Stimulated activated CD8-positive, alpha-beta memory T cell treated with anti-CD3 and anti-CD28 coated beads, Interleukin-2, amount 100 ng/mL, for 48 hours (primary cell): Measurements from ENCODE around the gene CEP162.
"Not testable (repeated sequence)": the region's sequence is repeated elsewhere in the genome, so short reads cannot be mapped to it uniquely, and the experiment has no call there.

Source experiments
- DNase-seq, 2 donors: peaks; one replicate each; pipeline ENCODE4 v3.0.0-alpha.2; 2020; ENCODE audit warnings: low read depth in 2 of 2

CEP162 gene

DNA sequence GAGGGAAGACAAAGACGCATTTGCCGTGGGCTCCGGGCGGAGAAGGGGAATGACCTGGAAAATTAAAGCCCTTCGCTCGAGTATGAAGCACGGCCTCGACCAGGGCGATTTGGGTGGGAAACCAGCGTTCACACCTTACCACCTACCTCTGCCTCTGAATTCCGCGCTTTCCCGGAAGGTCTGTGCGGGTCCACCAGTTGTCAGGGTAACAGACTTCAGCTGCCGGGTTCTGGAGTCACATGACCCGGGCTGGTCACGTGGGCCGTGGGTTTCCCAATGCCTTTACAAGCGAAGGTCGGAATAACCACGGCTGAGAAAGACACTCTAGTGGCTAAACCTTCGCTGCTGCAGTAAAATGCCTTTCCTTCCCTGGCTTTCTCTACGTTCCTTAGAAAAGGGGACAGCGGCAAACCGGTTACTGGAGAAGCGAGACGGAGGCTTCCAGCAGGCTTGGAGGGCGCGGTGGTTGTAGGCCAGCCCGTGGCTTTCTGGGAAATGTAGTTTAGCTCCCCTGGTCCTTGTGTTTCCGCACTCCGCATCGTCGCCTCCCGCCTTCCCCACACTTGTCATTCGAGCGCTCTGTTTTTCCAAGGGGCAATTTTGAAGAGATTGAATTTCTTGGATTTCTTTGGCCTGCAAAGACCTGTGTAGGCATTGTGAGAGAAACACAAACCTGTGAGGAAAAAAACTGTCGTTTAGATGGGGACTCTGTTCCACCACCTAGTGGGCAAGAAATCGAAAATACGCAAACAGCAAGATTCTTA is at the start of gene CEP162:
Gene CEP162, minus strand, starts transcription at position 210 of the 764 bp plus-strand sequence. CDS start 1,250 bp downstream, outside the sequence.
- peak; percentile 73 to 77 for DNase-seq

DNA sequence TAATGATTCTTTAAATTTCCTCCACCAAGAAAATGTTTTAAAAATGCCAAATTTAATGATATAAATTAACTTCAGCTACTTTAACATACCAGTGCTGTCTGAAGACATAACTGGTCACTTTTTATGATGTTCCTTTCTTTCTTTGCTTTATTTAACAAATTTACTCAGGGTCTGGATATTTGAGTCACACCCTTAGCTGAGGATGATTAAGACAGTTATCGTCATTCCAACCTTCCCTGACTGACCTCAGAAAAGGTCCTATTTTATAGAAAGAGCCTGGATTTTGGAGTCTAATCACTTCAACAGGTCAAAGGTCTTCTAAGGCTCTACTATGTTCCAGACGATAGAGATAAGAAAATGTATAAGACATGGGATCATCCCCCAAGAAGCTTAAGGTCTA is 47.4 kb upstream of the CEP162 start:
- no peak for DNase-seq

GRCh38 chr6:84273048-84273809 is 45.8 kb upstream of the CEP162 start:
- DNase-seq, result no peak

DNA sequence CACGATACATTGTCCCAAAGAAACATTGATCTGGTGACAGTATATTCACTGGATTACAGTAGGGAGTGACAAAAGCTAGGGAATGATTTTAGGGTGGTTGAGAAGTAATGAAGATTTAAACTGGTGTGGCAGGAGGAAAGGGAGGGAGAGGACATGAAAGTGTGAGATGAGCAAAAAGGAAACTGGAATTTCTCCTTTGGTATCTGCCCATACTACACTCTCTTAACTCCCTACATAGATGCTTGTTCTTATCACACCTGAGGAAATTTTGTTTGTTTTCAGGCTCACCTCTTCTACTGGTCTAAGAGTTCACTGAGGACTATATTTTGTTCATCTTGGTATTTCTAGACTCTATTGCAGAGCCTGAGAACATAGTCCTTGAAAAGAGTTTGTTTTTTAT is 44.9 kb upstream of the CEP162 start:
- DNase-seq, result no peak

GRCh38 chr6:84271061-84271716 is 43.7 kb upstream of the CEP162 start:
- DNase-seq, result no peak

DNA sequence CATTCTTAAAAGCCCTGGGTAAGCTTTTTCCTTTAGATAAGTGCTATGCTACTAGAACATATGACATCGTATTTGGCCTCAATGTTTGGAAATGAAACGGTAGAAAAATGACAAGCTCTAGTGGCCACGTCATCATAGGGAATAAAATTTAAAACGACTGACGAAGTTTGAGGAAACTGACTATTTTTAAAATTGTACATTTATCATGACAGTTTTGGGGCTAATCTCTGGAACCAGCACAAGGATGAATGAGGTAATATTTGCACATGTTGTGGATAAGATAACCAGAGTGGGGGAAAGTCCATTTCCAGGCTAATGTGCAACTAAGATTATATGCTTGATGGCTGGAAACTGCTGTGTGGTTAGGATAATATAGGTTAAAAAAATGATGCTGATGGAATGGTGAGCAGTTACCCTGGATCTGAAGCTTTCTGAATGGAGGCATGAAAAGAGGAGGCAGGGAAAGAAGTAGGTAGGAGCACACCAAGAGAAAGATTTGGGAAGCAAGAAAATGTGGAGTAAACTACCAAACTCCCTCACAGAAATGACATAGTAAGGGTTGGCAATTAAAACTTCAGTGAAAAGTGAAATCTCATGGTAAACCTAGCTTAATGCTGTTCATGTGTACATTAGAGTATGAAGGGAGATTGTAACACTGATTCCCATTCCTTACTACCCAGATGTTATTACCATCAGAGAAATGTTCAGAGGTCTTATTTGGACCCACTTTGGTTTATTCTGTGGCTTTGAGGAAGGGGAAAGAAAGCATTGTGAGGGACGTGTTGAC is 42.7 kb upstream of the CEP162 start:
- no peak for DNase-seq

DNA sequence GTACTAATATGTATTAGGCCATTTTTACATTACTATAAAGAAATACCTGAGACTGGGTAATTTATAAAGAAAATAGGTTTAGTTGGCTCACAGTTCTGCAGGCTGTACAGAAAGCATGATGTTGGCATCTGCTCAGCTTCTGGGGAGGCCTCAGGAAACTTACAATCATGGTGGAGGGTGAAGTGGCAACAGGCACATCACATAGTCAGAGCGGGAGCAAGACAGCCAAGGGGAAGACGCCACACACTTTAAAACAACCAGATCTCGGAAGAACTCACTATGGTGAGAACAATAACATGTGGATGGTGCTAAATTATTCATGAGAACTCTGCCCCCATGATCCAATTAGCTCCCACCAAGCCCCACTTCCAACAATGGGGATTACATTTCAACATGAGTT is 41.3 kb upstream of the CEP162 start:
- no peak for DNase-seq

DNA sequence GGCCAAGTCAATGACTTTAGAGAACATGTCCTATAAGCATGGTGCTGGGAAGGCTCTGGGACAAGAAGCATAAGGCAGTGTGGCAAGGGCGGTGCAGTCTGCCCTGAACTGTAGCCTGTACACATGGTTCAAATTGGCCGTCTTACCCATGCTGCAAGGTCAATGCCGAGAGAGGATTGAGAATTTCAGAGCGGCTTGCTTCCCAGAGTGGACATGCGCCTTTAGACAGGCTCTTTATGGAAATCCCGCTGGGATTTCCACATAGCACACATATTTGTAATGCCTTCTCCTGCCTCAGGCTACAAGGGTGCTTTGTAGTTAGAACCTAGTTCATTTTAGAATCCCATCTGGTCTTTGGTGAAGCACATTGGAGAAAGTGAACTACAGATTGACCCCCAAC is 36.1 kb upstream of the CEP162 start:
- DNase-seq, result no peak

GRCh38 chr6:84260926-84261325 is 33.5 kb upstream of the CEP162 start:
- no peak for DNase-seq

GRCh38 chr6:84260196-84260595 is 32.8 kb upstream of the CEP162 start:
- DNase-seq, result no peak

DNA sequence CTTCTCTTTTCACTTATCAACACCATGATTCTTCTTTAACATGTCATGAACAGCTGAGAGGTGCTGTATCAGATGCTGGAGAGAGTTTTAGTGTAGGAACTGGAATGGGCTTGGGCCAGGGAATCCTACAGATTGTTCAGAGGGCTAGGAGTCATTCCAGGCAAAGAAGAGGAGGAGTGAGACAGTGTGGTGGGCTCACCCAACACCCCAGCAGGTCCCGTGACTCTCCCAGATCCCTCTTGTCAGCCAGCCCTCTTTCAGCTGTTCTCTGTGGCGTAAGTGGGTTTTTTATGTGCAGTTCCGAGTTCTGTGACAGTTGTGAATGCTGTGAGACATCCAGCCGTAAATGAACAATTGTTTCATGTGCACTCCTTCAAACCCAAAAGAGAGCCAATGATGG is 31.4 kb upstream of the CEP162 start:
- no peak for DNase-seq

DNA sequence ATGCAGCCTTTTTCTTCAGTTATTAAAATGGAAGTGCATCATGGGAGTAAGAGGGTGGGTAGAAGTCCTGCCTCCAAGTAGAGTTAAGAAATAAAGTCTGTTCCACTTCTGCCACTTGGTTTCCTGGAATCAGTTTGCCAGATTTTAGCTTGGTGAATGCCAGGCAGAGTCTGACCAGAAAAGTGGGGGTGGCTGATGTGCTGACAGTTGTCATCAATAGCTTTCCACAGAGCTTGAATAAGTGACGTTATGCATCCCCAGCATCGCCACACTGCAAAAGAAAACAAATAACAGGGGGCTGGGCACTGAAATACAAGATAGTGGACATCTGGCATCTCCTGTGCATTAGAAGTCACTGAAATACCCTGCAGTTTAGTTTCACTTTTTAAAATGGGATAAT is 30.8 kb upstream of the CEP162 start:
- DNase-seq, result no peak

DNA sequence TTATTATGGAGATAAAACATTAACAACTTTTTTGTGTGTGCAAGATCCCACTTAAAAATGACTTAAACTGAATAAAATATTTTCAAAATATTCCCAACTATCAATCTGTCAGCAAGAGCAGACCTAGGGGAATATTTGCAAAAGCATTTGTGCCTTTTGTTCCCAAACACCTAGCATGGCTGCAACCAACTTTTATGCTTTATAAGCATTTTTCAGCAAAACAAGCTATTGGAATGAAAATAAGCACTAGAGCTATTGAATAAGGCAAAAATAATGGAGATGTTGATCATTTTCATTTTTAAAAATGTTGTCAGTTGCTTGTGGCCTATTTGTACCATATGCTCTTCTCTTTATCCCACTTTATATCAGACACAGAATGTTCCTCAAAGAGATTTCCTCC is 28.2 kb upstream of the CEP162 start:
- DNase-seq, result no peak

DNA sequence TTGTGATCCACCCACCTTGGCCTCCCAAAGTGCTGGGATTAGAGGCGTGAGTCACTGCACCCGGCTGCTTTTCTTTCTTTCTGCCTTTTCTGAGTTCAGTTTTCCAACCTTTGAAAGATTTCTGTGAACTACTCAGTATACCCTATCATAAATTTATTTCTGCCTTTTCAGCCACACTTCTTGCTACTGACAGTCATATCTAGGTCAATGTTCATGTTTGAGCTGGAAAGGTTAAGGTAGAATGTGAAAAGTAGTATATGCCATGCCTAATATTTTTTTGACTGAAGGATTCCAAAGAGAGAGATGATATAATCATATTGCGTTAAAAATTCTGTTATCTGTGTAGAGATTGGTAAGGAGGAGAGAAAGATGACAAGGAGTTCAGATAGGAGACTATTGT is 25.9 kb upstream of the CEP162 start:
- DNase-seq, result no peak

- DNase-seq, result no peak
Measured at GRCh38 chr6:84251891-84252539, 24.6 kb upstream of the CEP162 start.

GRCh38 chr6:84249724-84250123 is 22.3 kb upstream of the CEP162 start:
- no peak for DNase-seq

- not testable (repeated sequence) for DNase-seq
Measured at GRCh38 chr6:84244416-84245081, 17.1 kb upstream of the CEP162 start.

DNA sequence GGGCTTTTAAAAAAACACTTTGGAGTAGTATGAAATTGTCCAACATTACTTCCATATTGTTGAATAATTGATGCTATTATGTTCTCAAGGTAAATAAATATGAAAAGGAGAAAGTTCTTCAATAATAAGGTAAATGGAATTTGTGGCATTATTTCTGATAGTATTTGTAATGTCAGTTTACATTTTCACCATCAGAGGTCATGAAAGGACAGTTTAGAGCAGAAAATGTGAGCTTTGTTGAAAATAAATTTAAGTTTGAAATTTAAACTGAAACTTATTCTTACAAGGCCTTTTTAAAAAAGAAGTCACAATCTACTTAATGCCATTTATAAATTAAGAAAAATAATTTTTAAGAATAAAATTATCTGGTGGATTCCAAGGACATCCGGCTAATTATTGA is 15.8 kb upstream of the CEP162 start:
- DNase-seq, result no peak

DNA sequence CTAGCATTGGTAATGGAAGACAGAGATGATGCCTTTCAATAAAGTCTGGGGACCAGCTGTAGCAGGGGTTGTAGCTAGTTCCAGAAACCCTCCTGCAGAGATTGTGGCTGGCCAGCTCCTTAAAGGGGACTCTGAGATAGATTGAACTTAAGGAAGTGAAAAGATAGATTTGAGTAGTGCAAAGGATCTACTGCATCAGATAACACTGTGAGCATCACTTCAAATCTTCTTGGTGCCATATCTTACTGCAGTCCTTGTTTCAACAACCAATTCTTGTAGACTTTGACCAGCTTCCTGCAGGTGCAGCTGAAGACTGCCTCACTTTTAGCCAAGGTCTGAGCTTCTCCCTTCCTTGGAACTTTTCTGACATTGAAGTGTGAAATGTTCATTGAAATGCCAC is 14.8 kb upstream of the CEP162 start:
- DNase-seq, result no peak

DNA sequence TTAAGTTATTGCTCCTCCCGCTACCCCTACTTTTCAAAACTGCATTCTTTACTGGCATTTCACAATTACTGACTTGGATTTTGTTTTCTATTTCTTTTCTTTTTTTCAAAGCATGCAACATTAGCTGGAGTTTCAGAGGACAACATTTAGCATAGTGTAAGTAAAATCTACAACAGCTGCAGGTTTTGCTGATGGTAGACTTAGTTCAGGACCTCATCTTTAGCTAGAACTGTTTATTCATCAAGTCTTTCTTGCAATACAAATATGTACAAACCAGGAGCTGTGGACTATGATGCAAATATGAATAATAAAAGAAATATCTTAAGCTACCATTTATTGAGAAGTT is 728 bp upstream of the CEP162 start:
- DNase-seq, result no peak

DNA sequence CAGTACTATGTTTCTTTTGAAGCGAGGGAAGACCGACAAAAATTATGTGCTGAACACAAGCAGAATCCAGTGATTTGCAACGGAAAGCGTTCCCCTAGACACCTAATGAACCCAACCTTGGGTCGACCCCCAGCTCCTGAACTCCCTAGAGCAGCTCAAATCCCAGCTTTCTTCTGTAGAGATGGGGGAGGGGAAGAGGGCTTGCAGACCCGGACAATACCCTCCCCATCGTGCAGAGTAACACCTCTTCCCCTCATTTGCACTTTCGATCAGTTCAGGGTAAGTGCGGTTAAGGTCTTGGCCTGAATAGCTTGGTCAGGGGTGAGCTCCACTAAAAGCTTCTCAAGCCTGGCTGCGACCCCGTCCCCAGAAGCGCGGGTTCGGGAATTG is 404 bp downstream of the CEP162 start:
- no peak for DNase-seq
